Immature natural killer cell (primary cell): ENCODE data around the gene TUBG2. TPM values are rescaled to one million over a fixed set of nuclear protein-coding genes. Genes with fewer than 3 reads are reported as not detected.
A peak's percentile ranks its signal among the peaks of the same experiment; 100 is the strongest.

ENCODE experiments used
- DNase-seq, 3 donors: peaks; one replicate each; pipeline ENCODE4 v3.0.0; 2022; ENCODE audit warnings: mixed read lengths in 1 of 3
- H3K27ac Mint-ChIP-seq, 6 donors: one replicate each; pipeline ENCODE4 v1.8.0; 2020; ENCODE audit warnings: mixed read lengths in 6 of 6, mild to moderate bottlenecking in 5 of 6, inconsistent platforms in 4 of 6, moderate library complexity in 3 of 6
- H3K27me3 Mint-ChIP-seq, 3 donors: one replicate each; pipeline ENCODE4 v1.8.0; 2020 to 2021; ENCODE audit warnings: low read depth in 3 of 3, mild to moderate bottlenecking in 3 of 3, mixed read lengths in 3 of 3, moderate library complexity in 3 of 3, inconsistent platforms in 1 of 3
- H3K36me3 Mint-ChIP-seq, 3 donors: one replicate each; pipeline ENCODE4 v1.8.0; 2020; ENCODE audit warnings: mixed read lengths in 3 of 3, inconsistent platforms in 2 of 3, mild to moderate bottlenecking in 2 of 3
- H3K4me1 Mint-ChIP-seq, 2 donors: one replicate each; pipeline ENCODE4 v1.8.0; 2020; ENCODE audit warnings: inconsistent platforms in 2 of 2, mild to moderate bottlenecking in 2 of 2, mixed read lengths in 2 of 2, moderate library complexity in 1 of 2
- H3K4me3 Mint-ChIP-seq, 5 donors: one replicate each; pipeline ENCODE4 v1.8.0; 2020; ENCODE audit warnings: mild to moderate bottlenecking in 5 of 5, mixed read lengths in 5 of 5, inconsistent platforms in 3 of 5, moderate library complexity in 3 of 5
- H3K9me3 Mint-ChIP-seq, 6 donors: one replicate each; pipeline ENCODE4 v1.8.0; 2020; ENCODE audit warnings: mild to moderate bottlenecking in 6 of 6, mixed read lengths in 6 of 6, inconsistent platforms in 4 of 6, moderate library complexity in 3 of 6
- polyA plus RNA-seq, 3 donors: library from polyadenylated mRNA; unstranded; fragments of 300-500 nt; fragmentation: Illumina TruSeq; gene quantifications; one replicate each; pipeline ENCODE4 v1.2.3, GENCODE V29; 2021

Gene TUBG2
- polyA plus RNA-seq, 3 donors from 2014 or later = 1.3 to 4.0 (median 3.4) TPM

DNA sequence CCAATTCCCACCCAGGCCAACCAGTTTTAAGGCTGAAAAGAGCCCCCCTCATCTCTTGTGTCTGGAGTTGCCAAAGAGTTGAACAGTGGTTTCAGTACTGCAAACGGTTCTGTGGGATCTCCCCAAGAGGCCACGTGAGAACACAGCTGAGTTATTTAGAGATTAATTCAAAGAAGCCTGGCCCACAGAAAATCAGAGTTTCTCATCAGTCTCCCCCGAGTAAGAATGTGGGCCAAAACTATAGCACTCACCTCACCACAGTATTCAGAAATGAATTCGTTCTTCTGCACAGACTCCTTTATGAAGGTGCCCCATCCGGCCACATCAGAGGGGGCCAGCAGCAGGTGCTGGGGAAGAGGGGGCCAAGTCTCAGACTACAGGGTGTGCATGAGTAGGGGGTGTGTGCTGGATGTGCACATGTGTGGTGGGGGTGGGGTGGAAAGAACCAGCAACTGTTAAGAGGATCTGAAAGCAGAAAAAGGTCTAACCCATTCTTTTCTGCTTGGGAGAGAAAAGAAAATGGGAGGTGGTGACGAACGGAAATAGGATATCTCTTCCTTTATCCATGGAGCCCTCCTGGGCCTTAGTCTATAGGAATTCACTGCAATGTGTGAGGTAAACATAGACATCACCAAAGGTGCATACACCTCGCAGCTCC, 45.9 kb downstream of the TUBG2 start:
- Mint-ChIP-seq H3K9me3 (no peaks in the 10 kb centered on the region), H3K36me3 (peaks cover 49 to 81% (median 50%) of the 10 kb centered on the region in 3 donors), H3K4me3 (no peak overlapping the region), H3K27ac (no peak overlapping the region), H3K4me1 (peaks cover 25 to 32% of the 10 kb centered on the region in 2 donors), H3K27me3 (peaks cover 0 to 1% (median 0%) of the 10 kb centered on the region in 3 donors)
- DNase-seq = no peak

DNA sequence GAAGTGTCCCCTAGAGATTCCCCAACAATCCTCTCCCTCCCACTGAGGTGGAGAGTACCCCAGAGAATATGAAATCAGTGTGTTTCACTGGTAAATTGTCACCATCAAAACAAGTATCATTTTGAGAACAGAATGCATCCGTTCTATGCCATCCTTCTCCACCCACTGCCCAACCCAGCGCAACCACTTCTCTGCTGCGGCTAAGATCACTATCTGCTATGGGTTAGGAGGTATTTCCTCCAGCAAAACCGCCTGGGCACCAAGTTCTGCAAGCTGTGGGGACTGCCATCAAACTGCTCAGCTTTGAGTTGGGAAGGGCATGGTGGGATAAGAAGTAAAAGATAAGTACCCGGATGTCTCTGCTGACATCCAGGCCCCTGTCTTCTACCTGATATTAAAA, 47.6 kb downstream of the TUBG2 start:
- DNase-seq = peak; percentile 35 to 51 (median 35)
- Mint-ChIP-seq H3K9me3 (no peaks in the 10 kb centered on the region), H3K4me3 (peak overlapping the region; percentile 13 to 60 (median 50)), H3K4me1 (peaks cover 25 to 32% of the 10 kb centered on the region in 2 donors), H3K36me3 (peaks cover 61 to 80% (median 64%) of the 10 kb centered on the region in 3 donors), H3K27me3 (peaks cover 0 to 1% (median 0%) of the 10 kb centered on the region in 3 donors), H3K27ac (peak overlapping the region in 4 of 6 donors; percentile 2 to 58 (median 42))

DNA sequence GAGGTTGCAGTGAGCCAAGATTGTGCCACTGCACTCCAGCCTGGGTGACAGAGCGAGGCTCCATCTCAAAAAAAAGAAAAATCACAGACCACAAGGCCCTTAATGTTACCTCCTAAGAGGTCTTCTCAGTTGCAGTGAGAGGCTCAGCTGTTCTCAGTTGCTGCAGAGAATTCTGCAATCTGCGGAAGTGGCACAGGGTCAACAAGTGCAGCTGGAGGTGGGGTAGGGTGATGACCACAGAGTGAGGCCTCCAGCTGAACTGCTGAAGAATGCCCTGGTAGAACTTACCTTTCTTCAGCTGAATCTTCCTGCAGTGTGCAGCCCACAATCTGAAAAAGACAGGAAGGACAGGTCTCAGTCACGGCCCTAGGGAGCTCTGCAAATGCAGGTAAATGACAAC, 49.5 kb downstream of the TUBG2 start:
- Mint-ChIP-seq H3K4me1 (peaks cover 25 to 32% of the 10 kb centered on the region in 2 donors), H3K36me3 (peaks cover 65 to 74% (median 65%) of the 10 kb centered on the region in 3 donors), H3K27me3 (peaks cover 0 to 1% (median 1%) of the 10 kb centered on the region in 3 donors), H3K9me3 (no peaks in the 10 kb centered on the region), H3K27ac (no peak overlapping the region), H3K4me3 (peak overlapping the region in 1 of 5 donors; percentile 6)
- no peak for DNase-seq

DNA sequence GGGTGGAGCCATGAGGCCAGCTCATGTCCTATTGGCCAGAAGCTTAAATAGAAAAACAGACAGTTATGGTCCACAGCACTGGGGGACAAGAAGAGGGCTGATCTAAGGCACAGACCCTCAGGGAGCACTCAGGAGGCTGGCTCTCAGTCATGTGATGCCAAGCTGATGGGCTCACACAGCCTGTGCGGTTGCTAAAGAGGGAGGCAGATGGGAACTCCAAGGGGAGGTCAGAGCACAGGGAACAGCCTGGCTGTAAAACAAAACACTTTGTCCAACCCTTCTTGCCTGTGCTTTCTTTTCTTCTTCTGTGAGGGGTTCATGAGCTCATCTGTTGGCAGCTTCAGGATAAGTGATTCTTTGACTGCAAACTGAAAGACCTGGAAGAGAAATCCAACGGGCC, 50.5 kb downstream of the TUBG2 start:
- DNase-seq = no peak
- Mint-ChIP-seq H3K27me3 (peaks cover 0 to 1% (median 1%) of the 10 kb centered on the region in 3 donors), H3K4me1 (peaks cover 25 to 32% of the 10 kb centered on the region in 2 donors), H3K4me3 (no peak overlapping the region), H3K36me3 (peaks cover 64 to 74% (median 66%) of the 10 kb centered on the region in 3 donors), H3K9me3 (no peaks in the 10 kb centered on the region), H3K27ac (no peak overlapping the region)

Other genes starting within 250 kb of the TUBG2 start
- not detected for gene CAVIN1, start 236.0 kb upstream of the TUBG2 start, polyA plus RNA-seq
- 1 to 10 TPM in 2 of 3 donors, under 1 TPM in 1; 0.76 to 4.2 (median 1.4) TPM for gene ATP6V0A1, start 200.4 kb upstream of the TUBG2 start, polyA plus RNA-seq
- 10 to 100 TPM; 28.1 to 43.5 (median 33.6) TPM for gene NAGLU, start 123.0 kb upstream of the TUBG2 start, polyA plus RNA-seq
- gene HSD17B1, start 106.4 kb upstream of the TUBG2 start, polyA plus RNA-seq = 1 to 10 TPM in 1 of 3 donors, under 1 TPM in 1, not detected in 1; 0.99 to 1.9 TPM
- gene COASY, start 97.1 kb upstream of the TUBG2 start, polyA plus RNA-seq = 100 to 1,000 TPM in 1 of 3 donors, 10 to 100 TPM in 2; 54.1 to 136 (median 72.5) TPM
- gene MLX, start 92.2 kb upstream of the TUBG2 start, polyA plus RNA-seq = 10 to 100 TPM; 25.0 to 41.0 (median 30.5) TPM
- gene PSMC3IP, start 81.6 kb upstream of the TUBG2 start, polyA plus RNA-seq = 1 to 10 TPM in 2 of 3 donors, under 1 TPM in 1; 0.91 to 3.0 (median 1.5) TPM
- gene RETREG3, start 49.9 kb upstream of the TUBG2 start, polyA plus RNA-seq = 100 to 1,000 TPM; 132 to 168 (median 133) TPM
- 10 to 100 TPM in 2 of 3 donors, 1 to 10 TPM in 1; 6.0 to 16.9 (median 10.9) TPM for gene TUBG1, start 49.6 kb upstream of the TUBG2 start, polyA plus RNA-seq
- not detected for gene PLEKHH3, start 17.7 kb downstream of the TUBG2 start, polyA plus RNA-seq
- under 1 TPM in 2 of 3 donors, not detected in 1; 0.17 to 0.26 TPM for gene CCR10, start 22.6 kb downstream of the TUBG2 start, polyA plus RNA-seq
- gene CNTNAP1, start 23.2 kb downstream of the TUBG2 start, polyA plus RNA-seq = under 1 TPM in 1 of 3 donors, not detected in 2; 0.73 TPM
- gene EZH1, start 85.8 kb downstream of the TUBG2 start, polyA plus RNA-seq = 10 to 100 TPM in 2 of 3 donors, 1 to 10 TPM in 1; 9.8 to 32.3 (median 19.5) TPM
- not detected for gene RAMP2, start 101.9 kb downstream of the TUBG2 start, polyA plus RNA-seq
- 10 to 100 TPM; 60.2 to 94.1 (median 90.2) TPM for gene VPS25, start 114.2 kb downstream of the TUBG2 start, polyA plus RNA-seq
- gene WNK4, start 121.3 kb downstream of the TUBG2 start, polyA plus RNA-seq = not detected
- 100 to 1,000 TPM; 162 to 221 (median 186) TPM for gene COA3, start 139.4 kb downstream of the TUBG2 start, polyA plus RNA-seq
- under 1 TPM in 2 of 3 donors, not detected in 1; 0.10 to 0.40 TPM for gene CNTD1, start 139.6 kb downstream of the TUBG2 start, polyA plus RNA-seq
- 100 to 1,000 TPM in 2 of 3 donors, 10 to 100 TPM in 1; 97.6 to 163 (median 135) TPM for gene BECN1, start 165.0 kb downstream of the TUBG2 start, polyA plus RNA-seq
- gene PSME3, start 174.1 kb downstream of the TUBG2 start, polyA plus RNA-seq = 100 to 1,000 TPM; 122 to 200 (median 161) TPM
- gene AOC2, start 185.3 kb downstream of the TUBG2 start, polyA plus RNA-seq = under 1 TPM in 1 of 3 donors, not detected in 2; 0.12 TPM
- gene AOC3, start 191.9 kb downstream of the TUBG2 start, polyA plus RNA-seq = not detected
- gene G6PC1, start 241.5 kb downstream of the TUBG2 start, polyA plus RNA-seq = not detected